Activated CD8-positive, alpha-beta T cell treated with anti-CD3 and anti-CD28 coated beads, Interleukin-2, amount 10 ng/mL, durations not matched to agents 7 days and 5 days (primary cell): ENCODE measurements around the gene PDE4D. TPM values are rescaled to one million over a fixed set of nuclear protein-coding genes. Genes with fewer than 3 reads are reported as not detected.
"Not testable (repeated sequence)": the region's sequence is repeated elsewhere in the genome, so short reads cannot be mapped to it uniquely, and the experiment has no call there.

Experiments used
- ATAC-seq: fragments of 150-1000 bp; cut with Tn5 transposase; one replicate; pipeline ENCODE4 v1.10.0; 2021; ENCODE audit warnings: moderate library complexity
- CTCF ChIA-PET: fragments of 350-600 bp; sonication (Branson Sonifier 250); formaldehyde crosslinking; loops from one replicate; lab custom pipeline; 2021; ENCODE audit warnings: antibody characterized with exemption; lab: Charles Lee
- POLR2A ChIA-PET: fragments of 350-600 bp; sonication (Branson Sonifier 250); formaldehyde crosslinking; loops from one replicate; lab custom pipeline; 2021; ENCODE audit warnings: antibody characterized with exemption; lab: Charles Lee
- DNase-seq: peaks from one replicate; pipeline ENCODE4 v3.0.0-alpha.2; 2020
- H3K27ac Mint-ChIP-seq: one replicate; pipeline ENCODE4 v1.8.0; 2021; ENCODE audit warnings: mild to moderate bottlenecking, mixed read lengths
- H3K27me3 Mint-ChIP-seq: one replicate; pipeline ENCODE4 v1.8.0; 2021; ENCODE audit warnings: low read depth, mixed read lengths
- H3K36me3 Mint-ChIP-seq: one replicate; pipeline ENCODE4 v1.8.0; 2021; ENCODE audit warnings: low read depth, mixed read lengths
- H3K4me1 Mint-ChIP-seq: one replicate; pipeline ENCODE4 v1.8.0; 2021; ENCODE audit warnings: low read depth, mixed read lengths
- H3K4me3 Mint-ChIP-seq: one replicate; pipeline ENCODE4 v1.8.0; 2021; ENCODE audit warnings: mild to moderate bottlenecking, mixed read lengths
- H3K9me3 Mint-ChIP-seq: one replicate; pipeline ENCODE4 v1.8.0; 2022; ENCODE audit warnings: mixed read lengths; ENCODE audit not compliant: insufficient read depth
- total RNA-seq, 2 experiments: library from RNA; stranded (reverse); gene quantifications; one replicate each; pipeline ENCODE4 v1.2.3, GENCODE V29; 2021

PDE4D gene
- total RNA-seq, 2 experiments from 2014 or later = 65.4 to 70.7 TPM

DNA sequence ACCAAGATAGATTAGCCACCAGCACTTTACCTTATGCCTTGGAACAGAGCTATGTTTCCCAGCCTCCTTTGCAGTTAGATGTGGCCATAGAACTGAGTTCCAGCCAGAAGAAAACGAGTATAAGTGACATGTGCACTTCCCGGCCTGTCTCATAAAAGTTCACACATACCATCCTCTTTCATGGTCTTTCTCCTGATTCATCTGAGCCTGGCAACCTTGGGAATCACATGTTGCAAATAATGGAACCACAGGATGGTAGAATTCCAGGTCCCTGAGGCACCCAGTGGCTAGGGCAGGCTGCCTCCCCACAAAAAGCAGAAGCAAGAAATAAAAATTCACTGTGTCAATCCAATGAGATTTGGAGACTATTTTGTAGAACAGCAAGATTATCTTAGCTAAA, 128.1 kb downstream of the PDE4D start:
- DNase-seq = no peak
- ATAC-seq = no peak
- peaks cover 31% of the 10 kb centered on the region for H3K27me3 Mint-ChIP-seq
- H3K36me3 Mint-ChIP-seq = no peaks in the 10 kb centered on the region
- H3K27ac Mint-ChIP-seq = no peak overlapping the region
- no peaks in the 10 kb centered on the region for H3K9me3 Mint-ChIP-seq
- ChIA-PET POLR2A (no interaction called here), CTCF (no interaction called here)
- no peaks in the 10 kb centered on the region for H3K4me1 Mint-ChIP-seq
- no peak overlapping the region for H3K4me3 Mint-ChIP-seq

DNA sequence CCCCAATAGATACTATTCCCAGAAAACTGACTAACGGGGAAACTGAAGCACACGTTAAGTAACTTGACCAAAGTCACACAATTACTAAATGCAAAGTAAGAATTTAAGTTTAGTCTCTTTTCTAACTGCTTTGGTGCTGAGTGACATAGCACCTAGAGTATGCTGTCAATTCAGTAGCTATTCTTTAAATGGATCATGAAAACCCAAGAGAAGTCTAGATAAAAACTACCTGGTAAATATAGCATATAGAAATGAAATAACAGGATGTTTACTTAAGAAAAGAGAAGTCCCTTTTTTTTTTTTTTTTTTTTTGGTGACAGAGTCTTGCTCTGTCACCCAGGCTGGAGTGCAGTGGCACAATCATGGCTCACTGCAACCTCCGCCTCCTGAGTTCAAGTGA, 129.2 kb downstream of the PDE4D start:
- no peak overlapping the region for H3K27ac Mint-ChIP-seq
- ChIA-PET CTCF (interaction anchor here (1.3 kb wide), 1 partner anchor 46 kb away, joined by 3 read pairs; no protein-coding TSS in a partner anchor), POLR2A (no interaction called here)

DNA sequence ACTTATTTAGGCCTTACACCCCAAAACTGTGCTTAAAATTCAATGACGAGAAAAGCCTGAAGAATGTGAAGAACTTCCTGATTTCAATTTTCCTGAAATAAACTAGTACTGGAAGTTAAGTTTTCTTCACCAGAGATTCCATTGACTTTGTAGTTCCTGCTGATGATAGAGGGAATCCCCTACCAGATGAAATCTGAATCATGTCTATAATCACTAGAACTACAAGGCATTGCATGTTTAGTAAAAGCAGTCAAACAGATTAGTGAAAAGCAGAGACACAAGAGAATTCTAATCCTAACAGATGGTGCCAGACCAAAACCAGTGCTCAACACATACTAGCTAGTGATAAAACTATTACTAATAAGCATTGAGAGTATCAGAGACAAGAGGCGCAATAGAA, 130.0 kb downstream of the PDE4D start:
- Mint-ChIP-seq H3K36me3 (no peaks in the 10 kb centered on the region), H3K27me3 (peaks cover 22% of the 10 kb centered on the region), H3K9me3 (no peaks in the 10 kb centered on the region), H3K4me1 (no peaks in the 10 kb centered on the region), H3K4me3 (no peak overlapping the region), H3K27ac (no peak overlapping the region)
- no peak for DNase-seq
- ChIA-PET CTCF (no interaction called here), POLR2A (no interaction called here)
- no peak for ATAC-seq

More for the DNA sequence above, 129.2 kb downstream of the PDE4D start:
- Mint-ChIP-seq H3K9me3 (no peaks in the 10 kb centered on the region), H3K36me3 (no peaks in the 10 kb centered on the region), H3K4me1 (no peaks in the 10 kb centered on the region), H3K4me3 (no peak overlapping the region), H3K27me3 (peaks cover 29% of the 10 kb centered on the region)
- no peak for ATAC-seq
- no peak for DNase-seq

DNA sequence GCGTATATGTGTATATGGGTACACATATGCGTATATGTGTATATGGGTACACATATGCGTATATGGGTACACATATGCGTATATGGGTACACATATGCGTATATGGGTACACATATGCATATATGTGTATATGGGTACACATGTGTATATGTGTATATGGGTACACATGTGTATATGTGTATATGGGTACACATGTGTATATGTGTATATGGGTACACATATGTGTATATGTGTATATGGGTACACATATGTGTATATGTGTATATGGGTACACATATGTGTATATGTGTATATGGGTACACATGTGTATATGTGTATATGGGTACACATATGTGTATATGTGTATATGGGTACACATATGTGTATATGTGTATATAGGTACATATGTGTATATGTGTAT, 131.3 kb downstream of the PDE4D start:
- CTCF ChIA-PET, POLR2A ChIA-PET, H3K4me1 Mint-ChIP-seq: not testable (repeated sequence)

DNA sequence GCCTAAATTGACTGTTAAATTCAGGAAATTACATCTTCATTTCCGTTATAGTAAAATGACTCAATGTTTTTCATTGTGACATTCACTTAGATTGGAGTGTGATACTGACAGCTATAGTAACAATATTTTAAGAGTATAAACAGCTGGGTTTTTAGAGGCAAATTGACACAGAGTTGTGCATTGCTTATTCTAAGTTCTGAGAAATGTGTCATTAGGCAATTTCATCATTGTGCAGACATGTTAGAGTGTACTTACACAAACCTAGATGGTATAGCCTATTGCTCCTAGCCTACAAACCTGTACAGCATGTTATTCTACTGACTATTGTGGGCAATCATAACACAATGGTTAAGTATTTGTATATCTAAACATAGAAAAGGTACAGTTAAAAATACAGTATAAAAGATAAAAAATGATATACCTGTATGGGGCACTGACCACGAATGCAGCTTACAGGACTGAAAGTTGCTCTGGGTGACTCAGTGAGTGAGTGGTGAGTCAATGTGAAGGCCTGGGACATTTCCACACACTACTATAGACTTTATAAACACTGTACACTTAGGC, 132.7 kb downstream of the PDE4D start:
- Mint-ChIP-seq H3K27ac (no peak overlapping the region), H3K4me3 (no peak overlapping the region), H3K36me3 (no peaks in the 10 kb centered on the region), H3K4me1 (no peaks in the 10 kb centered on the region), H3K9me3 (no peaks in the 10 kb centered on the region), H3K27me3 (peaks cover 3% of the 10 kb centered on the region)
- DNase-seq (no peak), ATAC-seq (no peak)
- CTCF ChIA-PET = interaction anchor here (1.2 kb wide), 1 partner anchor 255 kb away, joined by 4 read pairs; no protein-coding TSS in a partner anchor
- POLR2A ChIA-PET = no interaction called here

More for the DNA sequence above, 131.3 kb downstream of the PDE4D start:
- not testable (repeated sequence) for ATAC-seq, H3K27ac Mint-ChIP-seq, H3K9me3 Mint-ChIP-seq, DNase-seq, H3K4me3 Mint-ChIP-seq, H3K36me3 Mint-ChIP-seq
- peaks cover 11% of the 10 kb centered on the region for H3K27me3 Mint-ChIP-seq

DNA sequence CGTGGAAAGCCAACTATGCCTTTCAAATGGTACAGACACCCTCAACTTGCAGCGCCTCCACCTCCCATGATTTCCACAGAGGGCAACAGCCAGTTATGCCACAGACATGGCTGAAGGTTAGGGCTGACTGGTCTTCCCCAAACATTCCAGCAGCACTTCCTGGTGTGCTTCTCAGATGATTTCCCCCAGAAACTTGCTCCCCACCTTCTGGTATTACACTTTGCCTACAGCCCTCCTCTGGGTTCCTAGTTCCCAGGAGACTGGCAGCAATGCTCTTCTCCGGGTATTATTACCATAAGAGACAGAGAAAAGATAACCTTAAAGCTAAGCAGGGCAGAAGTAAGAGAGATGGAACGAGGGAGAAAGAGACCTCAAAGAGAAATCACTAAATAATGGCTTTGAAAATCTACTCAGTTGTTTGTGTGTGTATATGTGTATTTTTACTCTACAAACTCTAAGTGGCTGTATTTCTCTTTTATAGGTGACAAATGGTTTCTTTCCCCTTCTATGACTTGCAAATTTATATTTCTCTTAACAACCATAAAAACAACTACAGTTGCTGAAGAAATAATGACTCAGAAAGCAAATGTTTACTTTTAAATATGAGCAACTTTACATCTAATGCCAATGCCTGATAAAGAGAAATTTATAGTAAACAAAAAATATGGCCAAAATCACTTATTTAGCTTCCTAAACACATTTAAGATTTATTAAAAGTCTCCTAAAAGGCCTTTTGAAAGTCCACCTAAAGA, 133.8 kb downstream of the PDE4D start:
- Mint-ChIP-seq H3K27ac (no peak overlapping the region), H3K36me3 (no peaks in the 10 kb centered on the region), H3K4me3 (no peak overlapping the region), H3K27me3 (peaks cover 3% of the 10 kb centered on the region), H3K4me1 (no peaks in the 10 kb centered on the region), H3K9me3 (no peaks in the 10 kb centered on the region)
- POLR2A ChIA-PET = no interaction called here
- ATAC-seq (no peak), DNase-seq (no peak)
- CTCF ChIA-PET = no interaction called here

DNA sequence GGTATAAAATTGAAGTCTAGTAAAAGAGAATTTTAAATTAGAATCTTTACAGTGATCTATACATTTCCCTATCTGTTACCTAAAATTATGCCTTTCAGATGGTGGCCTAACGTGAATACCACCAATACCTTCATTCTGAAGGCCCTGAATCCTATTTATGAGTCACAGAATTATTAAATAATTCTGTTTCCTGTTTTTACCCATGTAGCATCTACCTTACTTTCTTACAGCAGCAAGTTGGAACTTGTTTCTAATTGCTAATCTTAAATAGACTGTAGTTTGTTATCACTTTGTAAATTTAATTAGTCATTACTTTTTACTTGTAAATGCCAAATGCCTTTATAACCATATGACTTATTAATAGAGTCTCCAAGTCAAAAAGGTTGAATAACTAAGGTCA, 135.0 kb downstream of the PDE4D start:
- DNase-seq = no peak
- Mint-ChIP-seq H3K4me1 (no peaks in the 10 kb centered on the region), H3K27ac (no peak overlapping the region), H3K9me3 (no peaks in the 10 kb centered on the region), H3K4me3 (no peak overlapping the region), H3K36me3 (no peaks in the 10 kb centered on the region), H3K27me3 (peaks cover 3% of the 10 kb centered on the region)
- ChIA-PET CTCF (no interaction called here), POLR2A (no interaction called here)
- ATAC-seq = no peak

DNA sequence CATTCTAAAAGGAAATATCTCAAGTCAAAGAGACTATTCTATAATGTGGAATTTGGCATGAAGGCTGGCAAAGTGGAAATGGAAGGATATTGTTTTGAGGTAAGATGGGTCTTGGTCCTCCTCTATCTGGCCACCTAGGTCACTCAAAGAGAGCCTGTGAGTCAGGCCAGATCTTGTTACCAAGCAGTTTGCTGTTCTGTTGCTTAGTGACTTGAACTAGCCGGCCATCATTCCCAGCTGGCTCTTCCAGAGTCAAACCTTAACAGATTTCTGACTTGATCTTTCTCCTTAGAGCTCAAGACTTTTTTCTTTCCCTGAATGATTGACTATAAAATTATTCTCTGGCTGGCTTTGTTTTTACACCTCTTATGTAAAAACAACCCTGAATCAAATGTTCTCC, 136.1 kb downstream of the PDE4D start:
- POLR2A ChIA-PET = no interaction called here
- DNase-seq = no peak

DNA sequence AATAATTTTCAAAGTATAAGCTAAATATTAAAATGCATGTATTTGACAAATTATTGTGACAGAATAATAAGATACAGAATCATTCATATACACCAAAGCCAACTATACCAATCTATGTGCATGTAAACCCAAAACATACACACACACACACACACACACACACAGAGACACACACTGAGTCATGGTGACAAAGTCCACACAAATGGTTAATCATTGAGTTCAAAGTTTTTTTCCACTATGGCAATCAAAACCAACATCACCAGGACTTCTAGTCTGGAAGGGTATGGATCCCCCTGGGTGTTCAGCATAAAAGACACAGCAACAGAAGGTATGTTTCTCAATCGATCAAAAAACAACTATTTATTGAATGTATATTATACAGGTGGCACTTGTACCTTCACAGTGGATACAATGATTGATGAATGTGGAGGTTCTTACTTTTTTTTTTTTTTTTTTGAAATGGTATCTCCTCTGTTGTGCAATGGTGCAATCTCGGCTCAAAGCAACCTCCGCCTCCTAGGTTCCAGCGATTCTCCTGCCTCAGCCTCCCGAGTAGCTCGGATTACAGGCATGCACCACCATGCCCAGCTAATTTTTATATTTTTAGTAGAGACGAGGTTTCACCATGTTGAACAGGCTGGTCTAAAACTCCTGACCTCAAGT, 137.0 kb downstream of the PDE4D start:
- Mint-ChIP-seq H3K27ac (no peak overlapping the region), H3K27me3 (peaks cover 3% of the 10 kb centered on the region), H3K4me1 (no peaks in the 10 kb centered on the region), H3K4me3 (no peak overlapping the region), H3K36me3 (no peaks in the 10 kb centered on the region), H3K9me3 (no peaks in the 10 kb centered on the region)
- no peak for ATAC-seq
- ChIA-PET CTCF (no interaction called here), POLR2A (no interaction called here)
- DNase-seq = no peak

More for the DNA sequence above, 136.1 kb downstream of the PDE4D start:
- Mint-ChIP-seq H3K27me3 (peaks cover 3% of the 10 kb centered on the region), H3K4me1 (no peaks in the 10 kb centered on the region), H3K36me3 (no peaks in the 10 kb centered on the region), H3K27ac (no peak overlapping the region), H3K4me3 (no peak overlapping the region), H3K9me3 (no peaks in the 10 kb centered on the region)
- CTCF ChIA-PET = no interaction called here
- ATAC-seq = no peak

DNA sequence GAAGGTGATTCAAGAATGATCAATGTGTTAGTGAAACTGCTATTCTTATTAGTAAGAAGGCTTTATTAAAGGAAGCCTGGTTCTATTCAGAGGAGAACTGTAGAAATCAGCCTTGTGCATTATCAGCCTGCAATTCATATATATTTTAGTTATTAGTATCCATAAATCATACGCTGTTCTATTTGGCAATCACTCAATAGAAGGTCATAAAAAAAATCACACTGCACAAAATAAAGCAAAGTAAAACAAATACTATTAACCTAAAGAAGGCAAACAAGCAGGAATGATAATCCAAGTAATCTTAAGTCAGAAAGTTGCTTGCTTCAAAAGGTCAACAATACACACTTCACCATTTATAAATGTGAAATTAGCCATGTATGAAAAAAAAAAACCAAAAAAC, 138.1 kb downstream of the PDE4D start:
- Mint-ChIP-seq H3K36me3 (no peaks in the 10 kb centered on the region), H3K27me3 (peaks cover 3% of the 10 kb centered on the region), H3K4me3 (no peak overlapping the region), H3K4me1 (no peaks in the 10 kb centered on the region), H3K27ac (no peak overlapping the region), H3K9me3 (no peaks in the 10 kb centered on the region)
- DNase-seq (no peak), ATAC-seq (no peak)
- POLR2A ChIA-PET = no interaction called here
- CTCF ChIA-PET = no interaction called here

DNA sequence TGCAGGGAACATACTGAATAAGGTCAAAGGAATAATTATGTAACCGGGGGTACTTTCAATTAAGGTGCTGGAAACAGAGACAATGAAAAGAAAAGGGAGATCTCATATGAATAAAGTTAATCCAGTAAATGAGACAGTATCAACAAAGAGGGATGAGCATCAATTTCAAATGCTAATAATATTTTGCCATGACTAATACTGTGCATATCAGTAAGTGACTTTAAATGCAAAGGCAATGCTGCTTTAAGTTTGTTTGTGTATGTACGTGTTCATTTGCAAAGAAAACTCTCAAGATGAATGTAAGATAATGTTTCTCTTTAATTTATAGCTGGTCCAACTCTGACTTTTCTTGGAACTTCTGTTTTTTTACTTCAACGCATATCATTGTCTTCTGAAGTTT, 139.9 kb downstream of the PDE4D start:
- H3K4me3 Mint-ChIP-seq = no peak overlapping the region
- DNase-seq = no peak
- H3K27me3 Mint-ChIP-seq = no peaks in the 10 kb centered on the region
- H3K36me3 Mint-ChIP-seq = no peaks in the 10 kb centered on the region
- POLR2A ChIA-PET = no interaction called here
- no peak overlapping the region for H3K27ac Mint-ChIP-seq
- CTCF ChIA-PET = no interaction called here
- no peak for ATAC-seq
- H3K9me3 Mint-ChIP-seq = no peaks in the 10 kb centered on the region
- H3K4me1 Mint-ChIP-seq = no peaks in the 10 kb centered on the region

DNA sequence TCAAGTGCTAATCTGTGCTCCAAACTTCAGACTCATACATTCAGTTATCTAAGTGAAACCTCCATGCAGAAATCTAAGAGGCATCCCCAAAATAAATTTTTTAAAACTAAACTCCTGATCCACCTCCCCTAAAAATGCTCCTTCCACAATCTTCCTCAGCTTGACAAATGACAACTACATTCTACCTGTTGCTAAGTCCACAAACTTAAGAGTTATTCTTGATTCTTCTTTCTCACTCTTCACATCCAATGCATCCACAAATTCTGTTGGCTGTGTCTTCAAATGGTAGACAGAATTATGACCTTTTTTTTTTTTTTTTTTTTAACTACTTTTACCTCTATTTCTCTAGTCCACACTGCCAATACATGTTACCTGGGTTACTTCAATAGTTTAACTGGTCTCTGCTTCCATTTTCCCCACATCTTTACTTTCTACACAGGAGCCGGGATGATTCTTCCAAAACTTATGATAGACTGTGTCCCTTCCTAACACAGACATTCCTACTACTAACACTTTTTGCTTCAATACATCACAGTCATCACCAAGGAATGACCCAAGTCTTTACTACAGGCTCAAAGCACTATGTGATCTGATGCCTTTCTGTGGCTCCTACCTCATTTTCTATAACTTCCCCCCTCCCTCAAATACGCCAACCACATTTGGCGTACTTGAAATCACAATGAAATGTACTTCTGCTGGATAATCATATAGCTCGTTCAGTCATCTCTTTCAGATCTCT, 143.6 kb downstream of the PDE4D start:
- H3K27ac Mint-ChIP-seq = no peak overlapping the region
- no peak overlapping the region for H3K4me3 Mint-ChIP-seq
- POLR2A ChIA-PET = no interaction called here
- DNase-seq (no peak), ATAC-seq (no peak)
- peaks cover 3% of the 10 kb centered on the region for H3K27me3 Mint-ChIP-seq
- no peaks in the 10 kb centered on the region for H3K36me3 Mint-ChIP-seq
- no peaks in the 10 kb centered on the region for H3K4me1 Mint-ChIP-seq
- CTCF ChIA-PET = no interaction called here
- H3K9me3 Mint-ChIP-seq = no peaks in the 10 kb centered on the region
